IMR-90 (cell line): ENCODE results near the gene PQBP1. TPM values are rescaled to one million over a fixed set of nuclear protein-coding genes. Genes with fewer than 3 reads are reported as not detected.
"Not testable (repeated sequence)": the region's sequence is repeated elsewhere in the genome, so short reads cannot be mapped to it uniquely, and the experiment has no call there.

Source experiments
- ATAC-seq: fragments of 200-7000 bp; cut with Tn5 transposase; 2 replicates; pipeline ENCODE4 v1.9.1; 2020; ENCODE audit warnings: low read depth, mild to moderate bottlenecking, moderate library complexity
- BruUV-seq: library from RNA; stranded (reverse); fragments of 400-500 nt; replicated peaks from 2 replicates; lab custom pipeline; 2021; lab: Mats Ljungman, UMichigan
- CTCF ChIA-PET: fragments of 300-600 bp; formaldehyde crosslinking; extraction: SDS; loops from one replicate; lab custom pipeline; 2021; ENCODE audit warnings: antibody characterized with exemption; lab: Yijun Ruan, JAX
- POLR2A ChIA-PET: fragments of 300-600 bp; sonication (Branson Sonifier 250); formaldehyde crosslinking; loops from one replicate; lab custom pipeline; 2022; ENCODE audit warnings: antibody characterized with exemption; ENCODE audit not compliant: unreplicated experiment; lab: Charles Lee
- DNase-seq: peaks from one replicate; pipeline ENCODE4 v3.0.0; 2013
- H2AFZ ChIP-seq: replicated peaks from 2 replicates; pipeline ENCODE3; 2013; ENCODE audit warnings: low read length, mild to moderate bottlenecking; ENCODE audit not compliant: poor library complexity
- H2AK5ac ChIP-seq: 2 replicates; pipeline ENCODE4 v1.6.1; 2013; ENCODE audit warnings: low read depth, low read length, inconsistent platforms
- H2AK9ac ChIP-seq: replicated peaks from 2 replicates; pipeline ENCODE3; 2013; ENCODE audit warnings: mild to moderate bottlenecking, low read depth, low read length, moderate library complexity; ENCODE audit not compliant: poor library complexity
- H2BK120ac ChIP-seq: 2 replicates; pipeline ENCODE4 v1.6.1; 2013; ENCODE audit warnings: low read depth, low read length, inconsistent platforms
- H2BK15ac ChIP-seq: 3 replicates; pipeline ENCODE4 v1.6.1; 2013; ENCODE audit warnings: low read depth, low read length, inconsistent platforms
- H2BK20ac ChIP-seq: 2 replicates; pipeline ENCODE4 v1.6.1; 2013; ENCODE audit warnings: low read depth, mild to moderate bottlenecking, inconsistent platforms, low read length, moderate library complexity
- H2BK5ac ChIP-seq: 2 replicates; pipeline ENCODE4 v1.6.1; 2013; ENCODE audit warnings: mild to moderate bottlenecking, low read depth, low read length, inconsistent platforms; ENCODE audit not compliant: poor library complexity, severe bottlenecking
- H3K14ac ChIP-seq: replicated peaks from 2 replicates; pipeline ENCODE4 v1.6.1; 2013; ENCODE audit warnings: low read depth, low read length, inconsistent platforms
- H3K18ac ChIP-seq: 2 replicates; pipeline ENCODE4 v1.6.1; 2013; ENCODE audit warnings: low read depth, low read length, control low read depth
- H3K23ac ChIP-seq: 2 replicates; pipeline ENCODE4 v1.6.1; 2013; ENCODE audit warnings: low read depth, low read length, inconsistent platforms
- H3K27ac ChIP-seq: 2 replicates; pipeline ENCODE4 v1.5.1; 2013; ENCODE audit warnings: mild to moderate bottlenecking, control low read depth, low read length; ENCODE audit not compliant: insufficient read depth
- H3K27me3 ChIP-seq: 2 replicates; pipeline ENCODE4 v1.6.1; 2013; ENCODE audit warnings: low read length; ENCODE audit not compliant: control insufficient read depth, insufficient read depth
- H3K36me3 ChIP-seq: 2 replicates; pipeline ENCODE4 v1.6.1; 2013; ENCODE audit warnings: low read length, mixed read lengths; ENCODE audit not compliant: control insufficient read depth, insufficient read depth
- H3K4ac ChIP-seq: 2 replicates; pipeline ENCODE4 v1.6.1; 2013; ENCODE audit warnings: low read depth, low read length, inconsistent platforms
- H3K4me1 ChIP-seq: 2 replicates; pipeline ENCODE4 v1.6.1; 2013; ENCODE audit warnings: low read length, mixed read lengths; ENCODE audit not compliant: control insufficient read depth, insufficient read depth
- H3K4me2 ChIP-seq: 2 replicates; pipeline ENCODE4 v1.6.1; 2013; ENCODE audit warnings: low read depth, mild to moderate bottlenecking, control low read depth, low read length, moderate library complexity
- H3K4me3 ChIP-seq: 2 replicates; pipeline ENCODE4 v1.5.1; 2013; ENCODE audit warnings: low read depth, mild to moderate bottlenecking, control low read depth, low read length, moderate library complexity; ENCODE audit not compliant: insufficient read depth
- H3K56ac ChIP-seq: 2 replicates; pipeline ENCODE4 v1.6.1; 2013; ENCODE audit warnings: low read length, inconsistent platforms; ENCODE audit not compliant: insufficient read depth; ENCODE audit errors: extremely low read depth
- H3K79me1 ChIP-seq, 2 experiments: 2 replicates each; pipeline ENCODE4 v1.6.1; 2013; ENCODE audit warnings: low read length in 2 of 2, inconsistent platforms in 1 of 2, low read depth in 1 of 2
- H3K9ac ChIP-seq: 2 replicates; pipeline ENCODE4 v1.6.1; 2013; ENCODE audit warnings: low read depth, low read length, control low read depth
- H3K9me1 ChIP-seq: 2 replicates; pipeline ENCODE4 v1.6.1; 2013; ENCODE audit warnings: low read length, inconsistent platforms; ENCODE audit not compliant: insufficient read depth
- H3K9me3 ChIP-seq: 2 replicates; pipeline ENCODE4 v1.6.1; 2013; ENCODE audit warnings: low read length; ENCODE audit not compliant: control insufficient read depth, insufficient read depth
- H4K20me1 ChIP-seq: 2 replicates; pipeline ENCODE4 v1.6.1; 2013; ENCODE audit warnings: low read length, inconsistent platforms; ENCODE audit not compliant: insufficient read depth
- H4K5ac ChIP-seq: 2 replicates; pipeline ENCODE4 v1.6.1; 2013; ENCODE audit warnings: mild to moderate bottlenecking, low read depth, low read length, control low read depth
- H4K8ac ChIP-seq, 2 experiments: 2 replicates each; pipeline ENCODE4 v1.6.1; 2013; ENCODE audit warnings: low read depth in 2 of 2, low read length in 2 of 2, control low read depth in 1 of 2, inconsistent platforms in 1 of 2
- H4K91ac ChIP-seq: 2 replicates; pipeline ENCODE4 v1.6.1; 2013; ENCODE audit warnings: low read depth, low read length, inconsistent platforms; ENCODE audit not compliant: insufficient read depth
- WGBS, 2 experiments: methylation state at CpG; one replicate each; pipeline versions ENCODE4 v1.1.5 to v1.1.7; 2013; ENCODE audit warnings: missing lambda C conversion rate in 2 of 2; ENCODE audit not compliant: insufficient read length in 1 of 2; ENCODE audit errors: extremely low coverage in 2 of 2; 5-methylcytosine and 5-hydroxymethylcytosine counted together
- dilution Hi-C: fragments of 300-500 bp; cut with HindIII; formaldehyde crosslinking; loops from one replicate; pipeline ENCODE4 v1.14.3; 2018; ENCODE audit warnings: low sequenced_read_pairs; ENCODE audit not compliant: unreplicated experiment
- in situ Hi-C: fragments of 300-500 bp; cut with MboI; formaldehyde crosslinking; loops from 3 replicates; pipeline ENCODE4 v1.14.3; 2019; ENCODE audit warnings: low sequenced_read_pairs, inconsistent platforms, mixed read lengths
- intact Hi-C: fragments of 100-400 bp; cut with micrococcal nuclease; formaldehyde crosslinking; loops from 2 replicates; pipeline ENCODE4 v1.10.0; 2022
- polyA plus RNA-seq, 3 experiments: library from polyadenylated mRNA; depleted of rRNA; stranded (reverse); fragments of >200 nt; gene quantifications; 2 replicates each; pipeline ENCODE4 v1.2.3, GENCODE V29; 2012; ENCODE audit warnings: low replicate concordance in 1 of 3
- total RNA-seq: library from RNA; depleted of rRNA; stranded (reverse); fragments of >200 nt; gene quantifications from 2 replicates; pipeline ENCODE4 v1.2.3, GENCODE V29; 2012

PQBP1 gene
- total and polyA plus RNA-seq, 2 of the 4 experiments (the other 2 are of a cell fraction), result 96.4 to 120 TPM

- BruUV-seq, H3K14ac ChIP-seq, CTCF ChIA-PET, H2AK5ac ChIP-seq, H2BK15ac ChIP-seq, H4K91ac ChIP-seq, H3K18ac ChIP-seq, dilution Hi-C loops, H2BK120ac ChIP-seq, H2AK9ac ChIP-seq, H2BK20ac ChIP-seq, in situ Hi-C loops, DNase-seq, H3K9ac ChIP-seq, H3K23ac ChIP-seq, H3K4me3 ChIP-seq, H3K27ac ChIP-seq, POLR2A ChIA-PET, H3K56ac ChIP-seq, H4K8ac ChIP-seq, H3K79me1 ChIP-seq, ATAC-seq, H2AFZ ChIP-seq, H3K4me2 ChIP-seq, H3K4ac ChIP-seq, H3K9me1 ChIP-seq, H3K9me3 ChIP-seq, intact Hi-C loops, H4K5ac ChIP-seq, H3K27me3 ChIP-seq, H3K36me3 ChIP-seq, H4K20me1 ChIP-seq, H3K4me1 ChIP-seq, H2BK5ac ChIP-seq: not testable (repeated sequence)
- 80% methylated on average over 1 of the region's 5 CpGs; no CpG with 5 or more reads in 1 of the 2 experiments for WGBS, 2 experiments
Observed at GRCh38 chrX:48886586-48886985, 11.1 kb upstream of the PQBP1 start.
